Measurements from ENCODE around the gene GPR179.

GRCh38 chr17:38334480-38335364 lies 9.0 kb downstream of the GPR179 start:
- TF ChIP-seq GABPB1 (CRISPR knock-in tag; IDR thresholded peaks at IDR 0.05) (no peak), ZNF317 (CRISPR knock-in tag; IDR thresholded peaks at IDR 0.05; ENCODE audit: borderline replicate concordance, low read depth) (no peak), CTCF (IDR thresholded peaks at IDR 0.05) (no peak), TP53 (CRISPR knock-in tag; IDR thresholded peaks at IDR 0.05) (no peak), PRDM15 (CRISPR knock-in tag; IDR thresholded peaks at IDR 0.05) (no peak)
